Nephron (organoid): ENCODE results near the gene PTPRN2.

Experiments
- H3K27ac Mint-ChIP-seq, 3 experiments: 2 replicates each; pipeline ENCODE4 v1.8.0; 2020; ENCODE audit warnings: mixed read lengths in 3 of 3, mild to moderate bottlenecking in 2 of 3, moderate library complexity in 1 of 3
- H3K27me3 Mint-ChIP-seq: 2 replicates; pipeline ENCODE4 v1.8.0; 2021; ENCODE audit warnings: low read depth, mild to moderate bottlenecking, moderate library complexity, mixed read lengths
- H3K36me3 Mint-ChIP-seq: 2 replicates; pipeline ENCODE4 v1.8.0; 2020; ENCODE audit warnings: low read depth, mixed read lengths
- H3K4me1 Mint-ChIP-seq: 2 replicates; pipeline ENCODE4 v1.8.0; 2020; ENCODE audit warnings: mixed read lengths
- H3K4me3 Mint-ChIP-seq, 3 experiments: 2 replicates each; pipeline ENCODE4 v1.8.0; 2020; ENCODE audit warnings: mild to moderate bottlenecking in 3 of 3, mixed read lengths in 3 of 3, moderate library complexity in 2 of 3
- H3K9me3 Mint-ChIP-seq: 2 replicates; pipeline ENCODE4 v1.8.0; 2020; ENCODE audit warnings: mixed read lengths
- CTCF ChIP-seq, 3 experiments: fragments of 200-600 bp; sonication (generic); IDR thresholded peaks; one replicate each; pipeline ENCODE4 v1.5.0; 2021; ENCODE audit warnings: antibody characterized with exemption in 3 of 3; ENCODE audit not compliant: unreplicated experiment in 3 of 3

Gene PTPRN2

DNA sequence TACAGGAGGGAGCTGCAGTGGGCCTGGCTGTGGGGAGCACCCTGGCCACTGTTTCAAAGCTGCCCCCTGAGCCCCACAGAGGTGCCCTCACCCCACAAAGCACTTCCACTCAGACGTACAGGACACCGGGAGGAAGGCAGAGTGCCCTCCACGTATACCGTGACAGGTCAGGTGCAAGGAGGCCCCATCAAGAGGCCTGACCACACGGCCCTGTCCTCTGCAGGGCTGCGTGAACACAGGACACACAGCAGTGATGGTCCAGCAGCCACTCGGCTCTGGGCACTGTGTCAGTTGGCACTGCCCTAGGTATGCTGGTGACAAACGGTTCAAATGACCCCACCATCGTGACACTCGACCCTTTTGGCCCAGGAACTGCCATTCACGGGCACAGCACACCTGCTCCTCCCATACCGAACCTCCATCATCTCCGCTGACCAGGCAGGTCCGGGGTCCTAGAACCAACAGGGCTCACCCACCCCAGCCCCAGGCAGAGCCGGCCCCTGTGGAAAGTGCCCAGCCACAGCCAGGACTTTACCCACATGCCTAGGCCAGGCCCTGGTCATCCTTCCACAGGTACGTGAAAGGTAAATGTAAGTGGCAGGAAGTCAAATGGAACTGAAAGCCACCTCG is 560.9 kb downstream of the PTPRN2 start:
- peaks cover 46% of the 10 kb centered on the region for H3K4me1 Mint-ChIP-seq
- no peaks in the 10 kb centered on the region for H3K36me3 Mint-ChIP-seq
- H3K9me3 Mint-ChIP-seq, result no peaks in the 10 kb centered on the region
- H3K27ac Mint-ChIP-seq, result no peak overlapping the region
- no peak for TF ChIP-seq CTCF (IDR thresholded peaks at IDR 0.05; ENCODE audit: unreplicated experiment in 3 of 3)
- no peak overlapping the region for H3K4me3 Mint-ChIP-seq
- peaks cover 17% of the 10 kb centered on the region for H3K27me3 Mint-ChIP-seq

- H3K27me3 Mint-ChIP-seq, result peaks cover 13% of the 10 kb centered on the region
- H3K9me3 Mint-ChIP-seq, result no peaks in the 10 kb centered on the region
- no peak overlapping the region for H3K4me3 Mint-ChIP-seq
- no peaks in the 10 kb centered on the region for H3K36me3 Mint-ChIP-seq
- no peak for TF ChIP-seq CTCF (IDR thresholded peaks at IDR 0.05; ENCODE audit: unreplicated experiment in 3 of 3)
- no peak overlapping the region for H3K27ac Mint-ChIP-seq
- peaks cover 38% of the 10 kb centered on the region for H3K4me1 Mint-ChIP-seq
These were observed 561.7 kb downstream of the PTPRN2 start for GRCh38 chr7:158025686-158026600.

DNA sequence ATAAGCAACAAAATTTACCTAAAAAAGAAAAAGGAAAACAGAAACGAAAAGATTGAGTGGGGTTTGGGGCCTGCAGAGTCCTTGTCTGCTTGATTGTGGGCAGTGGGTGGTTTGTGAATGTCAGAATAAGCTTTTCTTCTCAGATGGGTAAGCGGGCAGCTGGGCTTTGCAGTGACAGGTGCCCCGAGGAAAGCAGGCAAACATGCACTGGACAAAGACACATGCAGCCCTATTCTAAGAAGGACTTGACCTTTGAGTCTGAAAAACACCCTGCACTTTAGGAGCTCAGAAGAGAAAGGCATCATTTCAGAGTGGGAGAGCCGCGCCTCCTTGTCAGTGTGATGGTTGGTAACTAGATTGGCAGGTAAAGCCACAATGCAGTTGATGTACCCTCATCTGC is 562.7 kb downstream of the PTPRN2 start:
- peaks cover 8% of the 10 kb centered on the region for H3K27me3 Mint-ChIP-seq
- H3K4me1 Mint-ChIP-seq, result peaks cover 37% of the 10 kb centered on the region

DNA sequence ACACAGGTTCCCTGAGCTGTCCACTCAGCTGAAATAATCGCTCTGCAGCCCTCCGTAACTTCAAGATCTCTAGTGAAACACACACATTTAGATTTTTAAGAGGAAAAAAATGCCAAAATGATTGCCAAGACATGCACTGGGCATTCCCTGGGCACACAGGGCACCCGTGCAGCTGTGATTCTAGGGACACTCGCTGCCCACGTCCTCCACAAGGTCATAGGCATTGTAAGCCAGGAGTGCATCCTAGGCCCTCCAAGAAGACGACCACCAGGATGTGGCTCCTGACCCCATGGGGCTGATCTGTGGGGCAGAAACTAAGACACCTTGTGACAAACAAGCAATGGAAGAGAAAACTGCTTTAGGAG is 563.3 kb downstream of the PTPRN2 start:
- H3K4me1 Mint-ChIP-seq, result peaks cover 33% of the 10 kb centered on the region
- no peaks in the 10 kb centered on the region for H3K36me3 Mint-ChIP-seq
- H3K27me3 Mint-ChIP-seq, result peaks cover 6% of the 10 kb centered on the region
- H3K9me3 Mint-ChIP-seq, result no peaks in the 10 kb centered on the region
- no peak overlapping the region for H3K4me3 Mint-ChIP-seq
- H3K27ac Mint-ChIP-seq, result peak overlapping the region in 1 of 3 experiments; percentile 23
- no peak for TF ChIP-seq CTCF (IDR thresholded peaks at IDR 0.05; ENCODE audit: unreplicated experiment in 3 of 3)

More for the DNA sequence above, 562.7 kb downstream of the PTPRN2 start:
- TF ChIP-seq CTCF (IDR thresholded peaks at IDR 0.05; ENCODE audit: unreplicated experiment in 3 of 3), result no peak
- Mint-ChIP-seq H3K27ac (peak overlapping the region in 1 of 3 experiments; percentile 23), H3K9me3 (no peaks in the 10 kb centered on the region), H3K4me3 (no peak overlapping the region), H3K36me3 (no peaks in the 10 kb centered on the region)

DNA sequence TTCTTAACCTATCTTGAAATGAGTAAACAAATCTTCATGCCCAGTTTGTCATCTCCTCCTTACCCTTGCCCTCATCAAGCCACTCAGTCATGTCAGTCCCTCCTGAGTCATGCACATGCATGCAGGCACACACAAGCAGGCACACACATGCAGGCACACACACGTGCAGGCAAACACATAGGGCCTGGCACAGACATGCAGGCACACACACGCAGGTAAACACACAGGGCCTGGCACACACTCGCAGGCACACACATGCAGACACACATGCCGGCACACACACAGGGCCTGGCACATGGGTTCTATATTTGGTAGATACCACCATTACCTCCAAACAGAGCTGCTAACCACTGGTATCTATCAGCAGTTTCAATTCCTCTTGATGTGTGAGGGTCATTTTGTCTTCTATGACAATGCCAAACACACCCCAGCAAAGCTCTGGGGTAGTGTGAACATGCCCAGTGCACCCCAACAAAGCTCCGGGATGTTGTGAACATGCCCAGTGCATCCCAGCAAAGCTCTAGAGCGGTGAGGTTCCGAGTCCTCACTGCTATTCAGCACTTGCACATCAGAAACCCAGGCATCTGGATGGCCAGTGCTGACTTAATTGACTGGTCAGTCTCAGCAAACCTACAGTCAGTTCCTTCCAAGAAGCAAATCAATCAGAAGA is 563.8 kb downstream of the PTPRN2 start:
- H3K9me3 Mint-ChIP-seq, result no peaks in the 10 kb centered on the region
- no peak overlapping the region for H3K4me3 Mint-ChIP-seq
- H3K4me1 Mint-ChIP-seq, result peaks cover 34% of the 10 kb centered on the region
- peaks cover 6% of the 10 kb centered on the region for H3K27me3 Mint-ChIP-seq
- no peak for TF ChIP-seq CTCF (IDR thresholded peaks at IDR 0.05; ENCODE audit: unreplicated experiment in 3 of 3)
- peak overlapping the region in 1 of 3 experiments; percentile 29 for H3K27ac Mint-ChIP-seq
- no peaks in the 10 kb centered on the region for H3K36me3 Mint-ChIP-seq
